Fibroblast of lung (primary cell): ENCODE measurements around the gene AMBN. TPM values are rescaled to one million over a fixed set of nuclear protein-coding genes. Genes with fewer than 3 reads are reported as not detected.
A peak's percentile ranks its signal among the peaks of the same experiment; 100 is the strongest.

Experiments
- DNase-seq, 2 donors: peaks; one replicate each; pipeline versions ENCODE4 v3.0.0 to v3.0.0-alpha.2; 2010; ENCODE audit warnings: low read depth in 2 of 2
- H2AFZ ChIP-seq: 2 replicates; pipeline ENCODE4 v1.5.1; 2012; ENCODE audit warnings: low read length, control low read depth, inconsistent platforms
- H3K27ac ChIP-seq: 2 replicates; pipeline ENCODE4 v1.5.1; 2011; ENCODE audit warnings: low read length, control low read depth; ENCODE audit not compliant: insufficient read depth
- H3K27me3 ChIP-seq: 2 replicates; pipeline ENCODE4 v1.5.1; 2011; ENCODE audit warnings: mild to moderate bottlenecking, low read length; ENCODE audit not compliant: control insufficient read depth, insufficient read depth
- H3K36me3 ChIP-seq: 2 replicates; pipeline ENCODE4 v1.5.1; 2011; ENCODE audit warnings: low read length; ENCODE audit not compliant: control insufficient read depth, insufficient read depth
- H3K4me1 ChIP-seq: 2 replicates; pipeline ENCODE4 v1.5.1; 2011; ENCODE audit warnings: low read length; ENCODE audit not compliant: control insufficient read depth, insufficient read depth; ENCODE audit errors: extremely low read depth
- H3K4me2 ChIP-seq: 2 replicates; pipeline ENCODE4 v1.5.1; 2011; ENCODE audit warnings: low read length, control low read depth; ENCODE audit not compliant: insufficient read depth; ENCODE audit errors: extremely low read depth
- H3K4me3 ChIP-seq, 4 experiments: fragments of 200-600 bp in 1 of 4; sonication (generic) in 1 of 4; replicated peaks in 1 of 4; 2 replicates each; pipeline ENCODE4 v1.5.1; 2011 to 2016; ENCODE audit warnings: low read length in 4 of 4, low read depth in 3 of 4, mild to moderate bottlenecking in 3 of 4, control low read depth in 2 of 4, inconsistent platforms in 1 of 4, mixed read lengths in 1 of 4; ENCODE audit not compliant: insufficient read depth in 1 of 4; ENCODE audit errors: control extremely low read depth in 1 of 4
- H3K79me2 ChIP-seq: 2 replicates; pipeline ENCODE4 v1.5.1; 2012; ENCODE audit warnings: mild to moderate bottlenecking, low read length, inconsistent platforms; ENCODE audit not compliant: control insufficient read depth, insufficient read depth
- H3K9ac ChIP-seq: 2 replicates; pipeline ENCODE4 v1.5.1; 2011; ENCODE audit warnings: mild to moderate bottlenecking, low read length, control low read depth; ENCODE audit not compliant: insufficient read depth
- H3K9me3 ChIP-seq: 2 replicates; pipeline ENCODE4 v1.5.1; 2012; ENCODE audit warnings: low read depth, low read length; ENCODE audit not compliant: control insufficient read depth, insufficient read depth
- H4K20me1 ChIP-seq: 2 replicates; pipeline ENCODE4 v1.5.1; 2011; ENCODE audit warnings: low read length; ENCODE audit not compliant: control insufficient read depth, insufficient read depth; ENCODE audit errors: extremely low read depth
- CTCF ChIP-seq, 2 donors: IDR thresholded peaks in 1 of 2; conservative IDR thresholded peaks in 1 of 2; 1 replicate in 1 of 2; 2 replicates in 1 of 2; pipeline ENCODE4 v1.5.1; 2011 to 2012; ENCODE audit warnings: low read length in 2 of 2, control low read depth in 1 of 2, inconsistent platforms in 1 of 2, low read depth in 1 of 2, mild to moderate bottlenecking in 1 of 2
- EZH2 ChIP-seq: IDR thresholded peaks from 2 replicates; pipeline ENCODE4 v1.5.1; 2012; ENCODE audit warnings: low read length, control low read depth, mild to moderate bottlenecking; ENCODE audit errors: missing control alignments
- polyA minus RNA-seq: library from RNA; depleted of rRNA, polyadenylated mRNA; stranded (reverse); fragments of >200 nt; gene quantifications from 2 replicates; pipeline ENCODE4 v1.2.3, GENCODE V29; 2011; ENCODE audit warnings: low replicate concordance
- polyA plus RNA-seq, 2 donors: library from polyadenylated mRNA; depleted of rRNA in 1 of 2; stranded (reverse) in 1 of 2; unstranded in 1 of 2; fragments of >200 nt; gene quantifications; 2 replicates each; pipeline ENCODE4 v1.2.1, GENCODE V29; 2011 to 2012; ENCODE audit warnings: missing spikeins in 1 of 2
- total RNA-seq: library from RNA; depleted of rRNA; stranded (reverse); fragments of >200 nt; gene quantifications from 2 replicates; pipeline ENCODE4 v1.2.1, GENCODE V29; 2014

The AMBN gene
- total RNA-seq = not detected in 2 replicates
- not detected in 2 replicates for polyA plus RNA-seq
- polyA plus RNA-seq (2012) = not detected in 2 replicates
- polyA minus RNA-seq = not detected in 2 replicates

GRCh38 chr4:70591955-70592582 lies at the start of gene AMBN:
AMBN (plus strand) TSS chr4:70592256; CDS start chr4:70592359, 103 bp downstream.
- Histone ChIP-seq H3K9me3 (no peaks in the 10 kb centered on the region), H3K4me3 (no peak within 1 kb of the TSS), H3K9ac (no peak within 1 kb of the TSS), H3K79me2 (no peaks in the 10 kb centered on the region), H3K4me2 (no peak within 1 kb of the TSS), H3K27ac (no peak within 1 kb of the TSS), H3K27me3 (no peaks in the 10 kb centered on the region), H3K36me3 (no peaks in the 10 kb centered on the region), H3K4me1 (no peaks in the 10 kb centered on the region), H2AFZ (no peak within 1 kb of the TSS), H4K20me1 (no peaks in the 10 kb centered on the region)
- TF ChIP-seq CTCF (conservative IDR thresholded peaks at IDR 0.05 in 1 of 2, IDR thresholded peaks at IDR 0.05 in 1 of 2; ENCODE audit: low read depth in 1 of 2, low read length in 2 of 2) (no peak), EZH2 (no peak)
- no peak for DNase-seq

GRCh38 chr4:70544279-70544868 lies 47.7 kb upstream of the AMBN start:
- no peaks in the 10 kb centered on the region for H3K4me1 ChIP-seq
- TF ChIP-seq CTCF (conservative IDR thresholded peaks at IDR 0.05 in 1 of 2, IDR thresholded peaks at IDR 0.05 in 1 of 2; ENCODE audit: low read depth in 1 of 2, low read length in 2 of 2) = peak; percentile 65 to 75
- TF ChIP-seq EZH2 = no peak
- H3K9me3 ChIP-seq = no peaks in the 10 kb centered on the region
- H2AFZ ChIP-seq = no peak overlapping the region
- H3K4me3 ChIP-seq = no peak overlapping the region
- H3K36me3 ChIP-seq = no peaks in the 10 kb centered on the region
- DNase-seq = peak; percentile 9 to 23
- no peak overlapping the region for H3K27ac ChIP-seq
- H3K4me2 ChIP-seq = no peak overlapping the region
- no peaks in the 10 kb centered on the region for H4K20me1 ChIP-seq
- no peaks in the 10 kb centered on the region for H3K79me2 ChIP-seq
- no peak overlapping the region for H3K9ac ChIP-seq
- no peaks in the 10 kb centered on the region for H3K27me3 ChIP-seq

GRCh38 chr4:70556856-70557255 lies 35.2 kb upstream of the AMBN start:
- Histone ChIP-seq H3K9ac (no peak overlapping the region), H3K27me3 (no peaks in the 10 kb centered on the region), H4K20me1 (no peaks in the 10 kb centered on the region), H3K4me2 (no peak overlapping the region), H3K36me3 (no peaks in the 10 kb centered on the region), H3K4me1 (no peaks in the 10 kb centered on the region), H2AFZ (no peak overlapping the region), H3K4me3 (no peak overlapping the region), H3K27ac (no peak overlapping the region), H3K9me3 (no peaks in the 10 kb centered on the region), H3K79me2 (no peaks in the 10 kb centered on the region)
- no peak for TF ChIP-seq CTCF (conservative IDR thresholded peaks at IDR 0.05 in 1 of 2, IDR thresholded peaks at IDR 0.05 in 1 of 2; ENCODE audit: low read depth in 1 of 2, low read length in 2 of 2)
- DNase-seq = peak in 1 of 2 donors; percentile 31
